ENCODE results near the gene RYR2. TPM values are rescaled to one million over a fixed set of nuclear protein-coding genes. Genes with fewer than 3 reads are reported as not detected.

The RYR2 gene
- total RNA-seq, result 1 to 10 TPM in 2 of 4 donors, under 1 TPM in 2; 0.23 to 4.6 (median 0.89) TPM

DNA sequence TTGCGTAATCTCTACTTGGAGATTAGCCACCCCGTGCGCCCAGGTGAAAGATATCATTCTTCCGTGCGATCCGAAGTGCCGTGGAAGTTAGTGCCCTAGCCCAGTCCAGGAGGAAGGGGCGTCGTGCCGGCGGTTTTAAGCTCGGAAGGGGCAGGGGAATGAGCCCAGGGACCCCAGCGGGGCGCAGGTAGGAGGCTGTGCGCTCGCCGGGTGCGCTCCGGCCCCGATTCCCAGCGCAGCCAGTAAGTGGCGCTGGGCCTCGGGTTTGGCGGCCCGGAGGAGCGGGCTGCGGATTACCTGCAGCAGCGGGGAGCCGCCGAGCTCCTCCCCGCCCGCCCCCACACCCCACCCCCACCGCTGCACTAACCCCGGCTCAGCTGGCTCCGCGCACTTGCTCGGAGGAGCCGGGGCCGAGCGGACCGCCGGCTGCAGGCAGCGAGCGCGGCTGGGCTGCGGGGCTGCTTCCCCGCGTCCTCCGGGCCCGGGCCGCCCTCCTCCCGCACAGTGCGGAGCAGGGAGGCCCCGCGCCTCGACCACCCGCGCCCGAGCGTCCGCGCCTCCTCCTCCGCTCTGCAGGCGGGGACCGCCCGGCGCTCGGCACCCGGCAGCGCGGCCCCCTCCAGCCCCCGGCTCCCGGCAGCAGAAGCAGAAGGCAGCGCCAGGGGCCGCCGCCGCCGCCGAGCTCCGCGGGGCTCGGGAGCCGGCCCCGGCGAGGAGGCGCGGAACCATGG, at the start of gene RYR2:
Gene RYR2 (plus strand): TSS at position 390 of the 731 bp plus-strand sequence. CDS start 338 bp downstream, at position 728.
- H3K27ac ChIP-seq, result peak within 1 kb of the TSS; percentile 37 to 79 (median 62)

DNA sequence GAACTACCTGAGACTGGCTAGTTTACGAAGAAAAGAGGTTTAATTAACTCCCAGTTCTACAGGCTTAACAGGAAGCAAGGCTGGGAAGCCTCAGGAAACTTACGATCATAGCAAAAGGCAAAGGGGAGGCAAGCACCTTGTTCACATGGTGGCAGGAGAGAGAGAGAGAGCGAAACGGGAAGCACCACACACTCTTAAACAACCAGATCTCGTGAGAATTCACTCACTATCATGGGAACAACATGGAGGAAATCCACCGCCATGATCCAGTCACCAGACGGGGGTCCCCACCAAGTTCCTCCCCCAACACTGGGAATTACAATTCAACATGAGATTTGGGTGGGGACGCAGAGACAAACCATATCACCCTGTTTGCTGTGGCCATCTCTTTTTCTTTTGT, 49.5 kb upstream of the RYR2 start:
- Histone ChIP-seq H3K36me3 (no peaks in the 10 kb centered on the region), H3K4me3 (no peak overlapping the region), H3K9me3 (no peaks in the 10 kb centered on the region), H3K27me3 (no peaks in the 10 kb centered on the region), H3K27ac (no peak overlapping the region), H3K4me1 (no peaks in the 10 kb centered on the region)
- WGBS, 2 donors, result 68 to 73% methylated on average over 8 of the region's 8 CpGs
- TF ChIP-seq CTCF (IDR thresholded peaks at IDR 0.05) (no peak), POLR2A (IDR thresholded peaks at IDR 0.05) (no peak)
- intact Hi-C loops (cut with DNase I), result no loop called here
- DNase-seq, result no peak

More for the DNA sequence above, at the start of gene RYR2:
- peaks cover 3 to 25% (median 3%) of the 10 kb centered on the region in 3 donors for H3K4me1 ChIP-seq
- DNase-seq, result no peak
- TF ChIP-seq POLR2A (IDR thresholded peaks at IDR 0.05), result no peak
- TF ChIP-seq CTCF (IDR thresholded peaks at IDR 0.05), result peak in 3 of 6 experiments; percentile 24 to 47 (median 33)
- H3K27me3 ChIP-seq, result peaks cover 0 to 69% (median 4%) of the 10 kb centered on the region in 4 donors
- H3K36me3 ChIP-seq, result no peaks in the 10 kb centered on the region
- H3K9me3 ChIP-seq, result no peaks in the 10 kb centered on the region
- WGBS, 2 donors, result 8 to 18% methylated on average over 3 to 11 of the region's 87 CpGs
- intact Hi-C loops (cut with DNase I), result no loop called here
- peak within 1 kb of the TSS; percentile 33 to 68 (median 46) for H3K4me3 ChIP-seq

GRCh38 chr1:236994450-236994849, 47.5 kb upstream of the RYR2 start:
- no peaks in the 10 kb centered on the region for H3K4me1 ChIP-seq
- TF ChIP-seq CTCF (IDR thresholded peaks at IDR 0.05) (no peak), POLR2A (IDR thresholded peaks at IDR 0.05) (no peak)
- WGBS, 2 donors, result 50 to 100% methylated on average over 1 of the region's 1 CpG
- no peaks in the 10 kb centered on the region for H3K36me3 ChIP-seq
- H3K27ac ChIP-seq, result no peak overlapping the region
- H3K4me3 ChIP-seq, result no peak overlapping the region
- no peaks in the 10 kb centered on the region for H3K9me3 ChIP-seq
- no peak for DNase-seq
- intact Hi-C loops (cut with DNase I), result no loop called here
- no peaks in the 10 kb centered on the region for H3K27me3 ChIP-seq

DNA sequence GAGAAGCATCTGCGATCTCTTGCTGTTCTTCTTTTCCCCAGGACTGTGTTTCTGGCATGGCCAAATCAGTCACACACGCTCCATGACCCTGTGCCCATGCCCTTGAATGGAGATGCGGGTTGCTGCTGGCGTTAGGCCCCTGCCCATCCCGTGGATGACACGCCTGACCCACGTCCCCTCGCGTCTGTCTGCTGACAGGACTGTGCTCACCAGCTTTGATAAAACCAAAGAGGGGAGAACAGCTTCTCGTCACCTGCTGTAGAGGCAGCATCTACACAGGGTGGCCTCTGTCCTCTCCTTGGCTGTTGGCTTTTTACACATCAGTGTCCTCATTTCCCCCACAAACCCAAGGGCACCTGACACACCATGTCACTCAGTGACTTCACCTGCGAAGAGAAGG, 44.6 kb upstream of the RYR2 start:
- no peaks in the 10 kb centered on the region for H3K4me1 ChIP-seq
- intact Hi-C loops (cut with DNase I), result no loop called here
- TF ChIP-seq CTCF (IDR thresholded peaks at IDR 0.05), result no peak
- TF ChIP-seq POLR2A (IDR thresholded peaks at IDR 0.05), result no peak
- no peaks in the 10 kb centered on the region for H3K27me3 ChIP-seq
- no peak overlapping the region for H3K4me3 ChIP-seq
- no peak for DNase-seq
- H3K36me3 ChIP-seq, result no peaks in the 10 kb centered on the region
- WGBS, 2 donors, result 70 to 86% methylated on average over 10 to 11 of the region's 11 CpGs
- H3K27ac ChIP-seq, result no peak overlapping the region
- H3K9me3 ChIP-seq, result no peaks in the 10 kb centered on the region

DNA sequence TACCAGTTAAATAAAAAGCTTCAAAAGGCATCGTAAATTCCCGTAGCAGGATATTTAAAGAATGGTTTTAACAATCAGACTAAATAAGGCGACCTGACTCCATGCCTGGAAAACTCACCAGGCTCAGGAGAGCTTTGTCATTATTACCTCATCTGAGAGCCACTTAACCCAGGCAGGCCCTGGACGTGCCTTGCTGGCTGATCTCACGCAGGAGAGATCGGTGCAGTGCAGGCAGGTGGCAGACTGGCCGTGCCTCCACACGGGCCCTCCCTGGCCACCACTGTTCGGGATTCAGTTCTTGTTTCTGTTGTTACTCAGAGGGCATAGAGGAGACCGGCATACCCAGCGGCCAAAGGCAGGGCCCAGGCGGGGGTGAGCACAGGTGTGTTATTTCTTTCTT, 44.1 kb upstream of the RYR2 start:
- intact Hi-C loops (cut with DNase I), result no loop called here
- no peak overlapping the region for H3K4me3 ChIP-seq
- DNase-seq, result no peak
- TF ChIP-seq POLR2A (IDR thresholded peaks at IDR 0.05) (no peak), CTCF (IDR thresholded peaks at IDR 0.05) (no peak)
- H3K4me1 ChIP-seq, result no peaks in the 10 kb centered on the region
- no peaks in the 10 kb centered on the region for H3K9me3 ChIP-seq
- no peaks in the 10 kb centered on the region for H3K36me3 ChIP-seq
- 66 to 68% methylated on average over 10 to 11 of the region's 12 CpGs for WGBS, 2 donors
- H3K27ac ChIP-seq, result no peak overlapping the region
- no peaks in the 10 kb centered on the region for H3K27me3 ChIP-seq

Data from esophagus squamous epithelium (tissue), 5 donors.